Measurements from ENCODE around the gene USP3.
"Not testable (repeated sequence)": the region's sequence is repeated elsewhere in the genome, so short reads cannot be mapped to it uniquely, and the experiment has no call there.

The USP3 gene

GRCh38 chr15:63596676-63597037 is 92.3 kb downstream of the USP3 start:
- no peak for DNase-seq

- DNase-seq = peak; percentile 21
Measured at GRCh38 chr15:63597038-63597790, 92.8 kb downstream of the USP3 start, which contains the start of gene FBXL22. FBXL22 (plus strand) TSS chr15:63597387; CDS start chr15:63597393, 6 bp downstream.

GRCh38 chr15:63597821-63598220 is 93.4 kb downstream of the USP3 start:
- DNase-seq = no peak

GRCh38 chr15:63598473-63599400 is 94.3 kb downstream of the USP3 start:
- DNase-seq = no peak

- DNase-seq = peak; percentile 18
Measured at GRCh38 chr15:63599401-63600000, 95.1 kb downstream of the USP3 start.

- DNase-seq = peak; percentile 51
Measured at GRCh38 chr15:63600001-63600615, 95.7 kb downstream of the USP3 start.

- DNase-seq = peak; percentile 92
Measured at GRCh38 chr15:63600616-63601025, 96.2 kb downstream of the USP3 start.

GRCh38 chr15:63601026-63601703 is 96.8 kb downstream of the USP3 start:
- peak; percentile 46 for DNase-seq

- peak; percentile 46 for DNase-seq
Measured at GRCh38 chr15:63601704-63602185, 97.4 kb downstream of the USP3 start.

GRCh38 chr15:63602595-63602994 is 98.2 kb downstream of the USP3 start:
- no peak for DNase-seq

- DNase-seq = no peak
Measured at GRCh38 chr15:63603516-63603915, 99.1 kb downstream of the USP3 start.

- no peak for DNase-seq
Measured at GRCh38 chr15:63604281-63604680, 99.9 kb downstream of the USP3 start.

- DNase-seq = no peak
Measured at GRCh38 chr15:63605036-63605435, 100.6 kb downstream of the USP3 start.

- no peak for DNase-seq
Measured at GRCh38 chr15:63605816-63606215, 101.4 kb downstream of the USP3 start.

GRCh38 chr15:63606308-63606707 is 101.9 kb downstream of the USP3 start:
- DNase-seq = no peak

GRCh38 chr15:63608989-63609388 is 104.6 kb downstream of the USP3 start:
- DNase-seq = no peak

- no peak for DNase-seq
Measured at GRCh38 chr15:63609448-63609847, 105.1 kb downstream of the USP3 start.

- DNase-seq = peak; percentile 78
Measured at GRCh38 chr15:63610209-63610841, 105.9 kb downstream of the USP3 start.

GRCh38 chr15:63611177-63611576 is 106.8 kb downstream of the USP3 start:
- no peak for DNase-seq

GRCh38 chr15:63612300-63612699 is 107.9 kb downstream of the USP3 start:
- no peak for DNase-seq

GRCh38 chr15:63615935-63616334 is 111.5 kb downstream of the USP3 start:
- DNase-seq = no peak

- not testable (repeated sequence) for DNase-seq
Measured at GRCh38 chr15:63617147-63617546, 112.8 kb downstream of the USP3 start.
